ENCODE measurements around the gene TCEAL8. TPM values are rescaled to one million over a fixed set of nuclear protein-coding genes. Genes with fewer than 3 reads are reported as not detected.
A peak's percentile ranks its signal among the peaks of the same experiment; 100 is the strongest.

TCEAL8 gene, protein sequence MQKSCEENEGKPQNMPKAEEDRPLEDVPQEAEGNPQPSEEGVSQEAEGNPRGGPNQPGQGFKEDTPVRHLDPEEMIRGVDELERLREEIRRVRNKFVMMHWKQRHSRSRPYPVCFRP
- 99.2 TPM for total RNA-seq

DNA sequence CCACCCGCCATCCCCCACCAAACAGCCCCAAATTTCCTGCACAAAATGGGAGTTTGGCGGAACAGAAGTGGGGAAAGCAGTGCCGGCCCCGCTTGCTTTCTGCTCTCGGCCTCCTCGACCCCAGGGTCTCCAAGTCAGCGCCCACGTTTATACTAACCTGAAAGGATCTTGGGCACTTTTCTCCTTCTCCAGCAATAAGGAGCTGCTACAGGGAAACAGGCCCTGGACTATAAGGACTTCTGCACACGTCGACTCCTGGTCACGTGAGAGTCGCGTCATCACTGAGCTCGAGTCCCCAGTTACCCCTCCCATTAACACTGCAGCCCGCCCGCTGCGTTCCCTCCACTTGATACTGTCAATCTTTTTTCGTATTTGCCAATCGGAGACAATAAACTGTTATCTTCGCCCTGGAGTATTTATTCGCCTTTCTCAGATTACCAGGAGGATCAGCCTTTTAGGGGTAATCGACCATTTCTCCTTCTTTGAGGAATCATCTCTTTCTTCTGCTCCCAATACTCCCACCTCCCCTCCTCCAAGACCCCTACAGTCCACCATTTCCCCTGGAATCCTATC is at the start of gene TCEAL8:
TCEAL8 (minus strand) TSS at position 235 of the 573 bp plus-strand sequence. CDS start 1,176 bp downstream, outside the sequence.
- H3K4me1 ChIP-seq (ENCODE audit: control insufficient read depth in 3 of 3, insufficient read depth in 3 of 3, low read length in 3 of 3), result peaks cover 0 to 8% (median 6%) of the 10 kb centered on the region in 3 donors

DNA sequence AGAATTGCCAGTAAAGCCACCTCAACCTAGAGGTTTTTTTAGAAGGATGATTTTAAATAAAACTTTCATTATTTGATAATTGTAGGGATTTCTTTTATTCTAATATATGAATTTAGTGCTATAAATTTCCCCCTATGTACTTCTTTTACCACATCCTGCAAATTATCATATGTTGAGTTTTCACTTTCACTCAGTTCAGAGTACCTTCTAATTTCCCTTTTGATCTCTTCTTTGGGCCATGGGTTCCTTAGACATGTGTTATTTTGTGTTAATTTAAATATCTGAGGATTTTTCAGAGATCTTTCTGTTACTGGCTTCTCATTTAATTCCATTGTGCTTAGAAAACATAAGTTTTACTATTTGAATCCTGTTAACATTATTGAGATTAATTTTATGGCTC is 49.8 kb upstream of the TCEAL8 start:
- H3K27me3 ChIP-seq (ENCODE audit: control insufficient read depth in 3 of 3, insufficient read depth in 3 of 3, low read length in 3 of 3), result peaks cover 0 to 13% (median 0%) of the 10 kb centered on the region in 3 donors
- H3K27ac ChIP-seq (ENCODE audit: low read depth, low read length), result no peak overlapping the region
- no peak overlapping the region for H3K9ac ChIP-seq (ENCODE audit: low read depth in 1 of 3, low read length in 3 of 3)
- no peaks in the 10 kb centered on the region for H3K36me3 ChIP-seq (ENCODE audit: control insufficient read depth in 3 of 3, insufficient read depth in 3 of 3, low read length in 3 of 3)
- H3K4me3 ChIP-seq (ENCODE audit: low read length in 3 of 3), result no peak overlapping the region
- no peaks in the 10 kb centered on the region for H3K4me1 ChIP-seq (ENCODE audit: control insufficient read depth in 3 of 3, insufficient read depth in 3 of 3, low read length in 3 of 3)
- no peaks in the 10 kb centered on the region for H3K9me3 ChIP-seq (ENCODE audit: control insufficient read depth in 3 of 3, low read length in 3 of 3)

More for the DNA sequence above, at the start of gene TCEAL8:
- no peaks in the 10 kb centered on the region for H3K9me3 ChIP-seq (ENCODE audit: control insufficient read depth in 3 of 3, low read length in 3 of 3)
- peak within 1 kb of the TSS; percentile 73 for H3K27ac ChIP-seq (ENCODE audit: low read depth, low read length)
- H3K9ac ChIP-seq (ENCODE audit: low read depth in 1 of 3, low read length in 3 of 3), result peak within 1 kb of the TSS; percentile 64 to 83 (median 74)
- H3K4me3 ChIP-seq (ENCODE audit: low read length in 3 of 3), result peak within 1 kb of the TSS; percentile 65 to 86 (median 72)
- H3K36me3 ChIP-seq (ENCODE audit: control insufficient read depth in 3 of 3, insufficient read depth in 3 of 3, low read length in 3 of 3), result no peaks in the 10 kb centered on the region
- H3K27me3 ChIP-seq (ENCODE audit: control insufficient read depth in 3 of 3, insufficient read depth in 3 of 3, low read length in 3 of 3), result no peaks in the 10 kb centered on the region

DNA sequence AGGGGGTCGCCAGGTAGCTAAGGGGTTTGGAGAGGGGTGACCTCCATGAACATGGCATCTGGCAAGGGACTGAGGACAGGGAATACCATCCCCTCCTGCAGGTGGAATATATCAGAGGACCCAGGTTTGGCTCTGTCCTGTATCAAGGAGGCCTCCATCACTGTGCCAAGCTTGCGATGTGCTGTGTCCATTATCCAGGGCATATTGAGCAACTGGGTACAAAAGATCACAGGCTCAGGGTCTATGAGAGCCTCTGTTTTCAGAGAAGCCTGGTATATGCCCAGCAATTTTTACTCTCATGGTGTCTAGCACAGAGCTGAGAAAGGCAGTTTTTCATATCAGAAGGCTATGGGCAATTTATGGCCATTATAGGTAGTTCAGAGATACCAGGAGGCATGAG is 38.2 kb upstream of the TCEAL8 start:
- no peaks in the 10 kb centered on the region for H3K36me3 ChIP-seq (ENCODE audit: control insufficient read depth in 3 of 3, insufficient read depth in 3 of 3, low read length in 3 of 3)
- no peak overlapping the region for H3K9ac ChIP-seq (ENCODE audit: low read depth in 1 of 3, low read length in 3 of 3)
- H3K4me3 ChIP-seq (ENCODE audit: low read length in 3 of 3), result no peak overlapping the region
- no peaks in the 10 kb centered on the region for H3K9me3 ChIP-seq (ENCODE audit: control insufficient read depth in 3 of 3, low read length in 3 of 3)
- H3K27me3 ChIP-seq (ENCODE audit: control insufficient read depth in 3 of 3, insufficient read depth in 3 of 3, low read length in 3 of 3), result peaks cover 0 to 2% (median 0%) of the 10 kb centered on the region in 3 donors
- H3K4me1 ChIP-seq (ENCODE audit: control insufficient read depth in 3 of 3, insufficient read depth in 3 of 3, low read length in 3 of 3), result no peaks in the 10 kb centered on the region
- H3K27ac ChIP-seq (ENCODE audit: low read depth, low read length), result no peak overlapping the region

DNA sequence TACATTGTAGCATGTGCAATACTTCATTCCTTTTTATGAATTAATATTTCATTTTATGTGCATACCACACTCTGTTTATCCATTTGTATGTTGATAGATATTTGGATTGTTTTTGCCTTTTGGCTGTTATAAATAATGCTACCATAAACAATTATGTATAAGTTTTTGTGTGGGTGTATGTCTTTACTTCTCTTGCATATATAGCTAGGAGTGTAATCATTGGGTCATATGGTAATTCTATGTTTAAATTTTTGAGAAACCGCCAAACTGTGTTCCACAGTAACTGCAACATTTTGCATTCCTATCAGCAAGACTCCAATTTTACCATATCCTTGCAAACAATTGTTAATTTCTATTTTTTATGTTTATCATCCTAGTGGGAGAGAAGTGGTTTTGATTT is 24.7 kb upstream of the TCEAL8 start:
- Histone ChIP-seq H3K27me3 (ENCODE audit: control insufficient read depth in 3 of 3, insufficient read depth in 3 of 3, low read length in 3 of 3) (peaks cover 5 to 24% (median 5%) of the 10 kb centered on the region in 3 donors), H3K36me3 (ENCODE audit: control insufficient read depth in 3 of 3, insufficient read depth in 3 of 3, low read length in 3 of 3) (no peaks in the 10 kb centered on the region), H3K4me3 (ENCODE audit: low read length in 3 of 3) (no peak overlapping the region), H3K9me3 (ENCODE audit: control insufficient read depth in 3 of 3, low read length in 3 of 3) (no peaks in the 10 kb centered on the region), H3K4me1 (ENCODE audit: control insufficient read depth in 3 of 3, insufficient read depth in 3 of 3, low read length in 3 of 3) (peaks cover 0 to 2% (median 0%) of the 10 kb centered on the region in 3 donors), H3K27ac (ENCODE audit: low read depth, low read length) (no peak overlapping the region), H3K9ac (ENCODE audit: low read depth in 1 of 3, low read length in 3 of 3) (no peak overlapping the region)

DNA sequence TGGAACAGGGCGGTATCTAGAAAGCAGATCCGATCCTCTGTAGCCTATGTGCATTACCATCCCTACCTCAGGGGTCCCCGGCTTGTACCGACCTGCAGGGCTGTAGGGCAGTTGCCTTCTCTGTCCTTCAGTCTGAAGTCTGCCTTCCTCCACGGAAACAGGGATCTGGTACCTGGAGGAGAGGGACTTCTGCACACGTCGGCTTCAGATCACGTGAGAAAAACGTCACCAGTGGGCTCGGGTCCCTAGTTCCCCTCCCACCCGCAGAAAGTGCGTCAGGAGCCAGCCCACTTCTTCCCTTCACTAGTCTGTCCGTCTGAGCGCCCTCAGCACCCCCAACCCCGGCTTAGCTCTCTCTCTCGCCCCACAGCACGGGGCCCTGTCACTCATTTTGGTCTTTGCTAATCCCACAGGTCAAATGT is 21.6 kb upstream of the TCEAL8 start, which contains the start of gene TCEAL5:
TCEAL5 (minus strand) TSS at position 170 of the 422 bp plus-strand sequence. CDS start 2,187 bp downstream, outside the sequence.
- no peaks in the 10 kb centered on the region for H3K9me3 ChIP-seq (ENCODE audit: control insufficient read depth in 3 of 3, low read length in 3 of 3)
- H3K9ac ChIP-seq (ENCODE audit: low read depth in 1 of 3, low read length in 3 of 3), result no peak within 1 kb of the TSS
- H3K4me1 ChIP-seq (ENCODE audit: control insufficient read depth in 3 of 3, insufficient read depth in 3 of 3, low read length in 3 of 3), result peaks cover 0 to 2% (median 0%) of the 10 kb centered on the region in 3 donors
- peak within 1 kb of the TSS in 2 of 3 donors; percentile 29 to 48 for H3K4me3 ChIP-seq (ENCODE audit: low read length in 3 of 3)
- no peak within 1 kb of the TSS for H3K27ac ChIP-seq (ENCODE audit: low read depth, low read length)
- H3K36me3 ChIP-seq (ENCODE audit: control insufficient read depth in 3 of 3, insufficient read depth in 3 of 3, low read length in 3 of 3), result no peaks in the 10 kb centered on the region
- peaks cover 5 to 26% (median 5%) of the 10 kb centered on the region in 3 donors for H3K27me3 ChIP-seq (ENCODE audit: control insufficient read depth in 3 of 3, insufficient read depth in 3 of 3, low read length in 3 of 3)

DNA sequence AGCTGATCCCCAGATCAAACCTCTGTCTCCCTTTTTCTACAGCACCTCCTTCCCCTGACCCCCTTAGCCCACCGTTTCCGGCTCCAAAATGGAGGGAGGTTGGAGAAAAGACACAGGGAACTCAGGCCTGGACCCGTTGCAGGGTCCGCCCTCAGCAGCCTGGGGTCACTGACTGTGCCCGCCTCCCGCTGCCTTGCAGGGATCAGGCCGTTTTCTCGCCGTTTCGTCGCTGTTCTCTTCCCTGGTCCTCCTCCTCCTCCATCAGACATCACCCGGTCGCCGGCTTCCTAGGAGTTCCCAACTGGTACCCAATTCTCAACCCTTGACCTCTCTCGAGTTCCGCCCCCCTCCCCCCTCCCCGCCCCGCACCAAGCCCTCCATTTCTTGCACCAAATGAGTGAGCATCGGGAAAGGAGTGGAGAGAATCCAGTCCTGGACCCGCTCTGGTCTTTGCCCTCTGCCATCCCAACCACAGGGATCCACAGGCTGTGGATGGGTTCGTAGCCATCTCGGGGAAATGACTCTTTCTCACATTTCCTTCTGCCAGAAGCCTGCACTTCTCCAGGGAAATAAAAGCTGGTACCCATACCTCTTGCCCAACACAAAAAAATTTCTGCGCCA is 21.1 kb upstream of the TCEAL8 start:
- H3K4me3 ChIP-seq (ENCODE audit: low read length in 3 of 3), result peak overlapping the region in 1 of 3 donors; percentile 48
- peaks cover 5 to 26% (median 5%) of the 10 kb centered on the region in 3 donors for H3K27me3 ChIP-seq (ENCODE audit: control insufficient read depth in 3 of 3, insufficient read depth in 3 of 3, low read length in 3 of 3)

DNA sequence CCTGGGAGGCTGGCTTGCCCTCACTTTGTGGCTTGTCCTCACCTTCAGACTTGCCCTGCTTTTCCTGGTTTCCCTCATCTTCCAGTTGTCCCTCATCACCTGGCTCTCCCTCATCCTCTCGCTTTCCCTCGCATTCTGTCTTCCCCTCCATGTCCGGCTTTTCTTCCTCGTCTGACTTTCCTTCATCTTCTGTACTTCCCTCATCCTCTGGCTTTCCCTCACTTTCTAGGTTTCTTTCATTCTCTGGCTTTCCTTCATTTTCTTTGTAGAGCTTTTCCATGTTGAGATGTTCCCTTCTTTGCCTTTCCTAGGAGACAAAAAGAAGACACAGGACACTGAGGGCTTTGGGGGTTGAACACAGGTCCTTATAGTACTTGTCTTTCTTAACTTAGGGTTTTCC is 19.3 kb upstream of the TCEAL8 start:
- H3K9ac ChIP-seq (ENCODE audit: low read depth in 1 of 3, low read length in 3 of 3), result no peak overlapping the region
- no peaks in the 10 kb centered on the region for H3K9me3 ChIP-seq (ENCODE audit: control insufficient read depth in 3 of 3, low read length in 3 of 3)
- H3K4me3 ChIP-seq (ENCODE audit: low read length in 3 of 3), result no peak overlapping the region
- H3K27ac ChIP-seq (ENCODE audit: low read depth, low read length), result no peak overlapping the region
- H3K27me3 ChIP-seq (ENCODE audit: control insufficient read depth in 3 of 3, insufficient read depth in 3 of 3, low read length in 3 of 3), result peaks cover 5 to 34% (median 5%) of the 10 kb centered on the region in 3 donors
- peaks cover 0 to 2% (median 0%) of the 10 kb centered on the region in 3 donors for H3K4me1 ChIP-seq (ENCODE audit: control insufficient read depth in 3 of 3, insufficient read depth in 3 of 3, low read length in 3 of 3)
- H3K36me3 ChIP-seq (ENCODE audit: control insufficient read depth in 3 of 3, insufficient read depth in 3 of 3, low read length in 3 of 3), result no peaks in the 10 kb centered on the region

More for the DNA sequence above, 21.1 kb upstream of the TCEAL8 start:
- Histone ChIP-seq H3K9me3 (ENCODE audit: control insufficient read depth in 3 of 3, low read length in 3 of 3) (no peaks in the 10 kb centered on the region), H3K36me3 (ENCODE audit: control insufficient read depth in 3 of 3, insufficient read depth in 3 of 3, low read length in 3 of 3) (no peaks in the 10 kb centered on the region), H3K4me1 (ENCODE audit: control insufficient read depth in 3 of 3, insufficient read depth in 3 of 3, low read length in 3 of 3) (peaks cover 0 to 2% (median 0%) of the 10 kb centered on the region in 3 donors), H3K9ac (ENCODE audit: low read depth in 1 of 3, low read length in 3 of 3) (no peak overlapping the region), H3K27ac (ENCODE audit: low read depth, low read length) (no peak overlapping the region)

DNA sequence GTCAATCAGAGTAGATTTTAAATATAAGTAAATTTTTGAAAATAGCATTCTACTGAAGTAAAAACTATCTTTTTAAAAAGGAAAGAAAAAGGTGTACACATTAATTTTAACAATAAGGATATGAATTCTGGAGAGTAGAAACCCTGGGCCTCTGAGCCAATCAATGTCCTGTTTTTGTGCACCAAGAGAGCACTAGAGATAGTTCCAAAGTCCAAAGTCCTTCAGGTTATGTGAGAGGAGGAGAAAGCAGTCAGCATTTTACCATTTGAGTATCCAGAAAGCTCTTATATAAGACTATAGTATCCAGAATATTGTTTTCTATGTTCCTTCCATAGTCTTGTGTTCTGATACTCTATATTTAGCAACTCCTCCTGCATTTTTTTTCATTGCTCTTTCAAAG is 3.3 kb upstream of the TCEAL8 start:
- Histone ChIP-seq H3K27me3 (ENCODE audit: control insufficient read depth in 3 of 3, insufficient read depth in 3 of 3, low read length in 3 of 3) (no peaks in the 10 kb centered on the region), H3K36me3 (ENCODE audit: control insufficient read depth in 3 of 3, insufficient read depth in 3 of 3, low read length in 3 of 3) (no peaks in the 10 kb centered on the region), H3K9ac (ENCODE audit: low read depth in 1 of 3, low read length in 3 of 3) (no peak overlapping the region), H3K4me3 (ENCODE audit: low read length in 3 of 3) (no peak overlapping the region), H3K4me1 (ENCODE audit: control insufficient read depth in 3 of 3, insufficient read depth in 3 of 3, low read length in 3 of 3) (peaks cover 0 to 7% (median 3%) of the 10 kb centered on the region in 3 donors), H3K27ac (ENCODE audit: low read depth, low read length) (no peak overlapping the region), H3K9me3 (ENCODE audit: control insufficient read depth in 3 of 3, low read length in 3 of 3) (no peaks in the 10 kb centered on the region)

DNA sequence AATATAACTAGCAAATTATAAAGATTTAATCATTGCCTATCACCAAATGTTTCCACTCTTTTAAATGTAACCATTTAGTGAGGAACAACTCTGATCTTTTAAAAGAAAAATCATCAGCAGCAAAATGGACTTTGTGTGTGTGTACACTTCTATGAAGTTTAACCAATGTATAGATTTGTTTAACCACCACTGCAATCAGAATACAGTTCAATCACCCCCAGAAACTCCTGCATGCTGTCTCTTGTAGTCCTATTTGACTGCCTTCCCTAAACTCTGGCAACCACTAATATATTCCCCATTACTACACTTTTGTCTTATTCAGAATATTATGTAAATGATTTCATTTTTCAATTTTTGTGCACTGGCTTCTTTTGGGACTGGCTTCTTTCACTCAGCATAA is 1.7 kb upstream of the TCEAL8 start:
- H3K36me3 ChIP-seq (ENCODE audit: control insufficient read depth in 3 of 3, insufficient read depth in 3 of 3, low read length in 3 of 3), result no peaks in the 10 kb centered on the region
- H3K27ac ChIP-seq (ENCODE audit: low read depth, low read length), result no peak overlapping the region
- H3K9ac ChIP-seq (ENCODE audit: low read depth in 1 of 3, low read length in 3 of 3), result no peak overlapping the region
- peaks cover 0 to 8% (median 6%) of the 10 kb centered on the region in 3 donors for H3K4me1 ChIP-seq (ENCODE audit: control insufficient read depth in 3 of 3, insufficient read depth in 3 of 3, low read length in 3 of 3)
- no peaks in the 10 kb centered on the region for H3K27me3 ChIP-seq (ENCODE audit: control insufficient read depth in 3 of 3, insufficient read depth in 3 of 3, low read length in 3 of 3)
- H3K4me3 ChIP-seq (ENCODE audit: low read length in 3 of 3), result no peak overlapping the region
- no peaks in the 10 kb centered on the region for H3K9me3 ChIP-seq (ENCODE audit: control insufficient read depth in 3 of 3, low read length in 3 of 3)

Data from skeletal muscle tissue (tissue), 4 donors.